IPS-NIHi7 (cell line): ENCODE data around the gene JDP2.
"Not testable (repeated sequence)": the region's sequence is repeated elsewhere in the genome, so short reads cannot be mapped to it uniquely, and the experiment has no call there.

Source experiments
- DNase-seq: peaks from one replicate; pipeline ENCODE4 v3.0.0; 2012; ENCODE audit warnings: mixed read lengths; ENCODE audit errors: extremely low spot score

The JDP2 gene

DNA sequence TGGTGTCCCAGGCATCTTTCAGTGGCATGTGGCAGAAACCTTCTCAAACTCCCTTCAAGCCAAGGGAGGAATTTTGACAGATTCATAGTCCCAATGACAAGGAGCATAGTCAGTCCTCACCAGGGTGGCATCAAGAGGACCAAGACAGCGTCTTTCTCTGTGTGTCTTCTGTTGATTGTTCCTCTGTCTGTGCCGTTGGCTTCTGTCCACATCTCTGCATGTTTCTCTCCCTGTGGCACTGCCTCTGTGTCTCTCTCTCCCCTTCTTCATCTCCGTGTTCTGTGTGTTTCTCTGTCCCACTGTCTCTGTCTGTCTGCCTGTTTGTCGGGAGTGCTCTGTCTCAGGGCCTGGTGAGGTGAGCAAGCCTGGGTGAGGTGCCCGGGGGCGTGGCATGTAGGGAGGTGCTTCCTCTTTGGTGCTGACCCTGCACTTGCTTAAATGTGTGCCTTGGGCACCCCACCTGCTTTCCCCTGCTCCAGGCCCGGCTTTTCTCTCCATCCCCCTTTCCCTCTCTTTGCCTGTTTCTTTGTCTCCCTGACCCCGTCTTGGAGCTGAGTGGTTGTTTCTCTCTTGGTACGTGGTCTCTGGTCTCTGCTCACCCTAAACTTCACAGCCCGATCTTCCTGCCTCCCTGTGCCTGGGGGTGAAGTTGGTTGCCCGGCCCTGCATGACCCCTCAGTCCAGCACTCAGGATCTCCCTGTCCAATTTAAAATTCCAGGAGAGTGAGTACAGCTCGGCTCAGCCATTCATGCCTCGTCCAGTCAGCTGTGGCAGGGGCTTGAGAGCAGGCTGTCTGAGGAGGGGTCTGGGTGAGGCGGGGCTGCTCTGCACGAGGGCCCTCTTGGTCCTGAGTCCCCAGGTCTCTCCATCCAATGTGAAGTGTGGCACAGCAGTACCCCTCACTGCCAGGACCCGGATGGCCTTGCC lies 28.5 kb downstream of the JDP2 start:
- no peak for DNase-seq

DNA sequence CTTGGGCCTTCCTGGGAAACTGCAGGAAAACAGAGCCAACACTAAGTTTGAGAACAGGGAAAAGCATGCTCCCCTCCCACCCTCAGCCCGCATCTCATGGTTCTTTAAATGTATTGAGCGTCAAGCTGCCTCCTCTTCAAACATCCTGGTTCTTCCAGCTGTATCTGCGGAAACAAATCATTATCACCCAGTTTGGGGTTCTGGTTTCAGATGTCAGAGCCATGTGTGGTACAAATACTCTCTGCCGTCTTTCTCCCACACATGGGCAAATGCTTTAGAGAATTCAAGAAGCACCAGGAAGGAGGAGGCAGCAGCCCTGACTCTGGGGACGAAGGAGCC lies 29.1 kb downstream of the JDP2 start:
- DNase-seq: no peak

DNA sequence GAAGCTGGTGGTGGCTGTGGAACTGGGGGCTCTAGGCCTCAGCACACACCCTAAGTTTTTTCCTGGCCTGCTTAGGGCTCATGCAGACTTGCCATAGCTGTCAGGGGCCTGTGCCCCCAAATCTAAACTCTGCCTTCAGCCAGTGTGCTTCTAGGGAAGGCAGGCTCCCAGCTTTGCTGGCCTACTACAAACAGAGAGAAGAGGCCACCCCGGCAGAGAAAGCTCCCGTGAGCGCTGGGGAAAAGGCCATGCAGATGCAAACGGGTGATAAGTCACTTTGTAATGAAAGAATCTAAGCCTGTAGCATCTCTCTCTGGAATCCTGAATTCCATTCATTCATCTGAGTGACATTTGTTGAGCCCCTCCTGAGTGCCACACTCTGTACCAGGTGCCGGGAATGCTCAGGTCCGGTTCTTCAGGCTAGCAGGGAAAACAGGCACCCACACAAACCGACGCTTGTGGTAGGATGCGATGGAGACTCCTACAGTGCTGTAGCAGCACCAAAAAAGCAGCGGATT lies 29.9 kb downstream of the JDP2 start:
- DNase-seq: no peak

DNA sequence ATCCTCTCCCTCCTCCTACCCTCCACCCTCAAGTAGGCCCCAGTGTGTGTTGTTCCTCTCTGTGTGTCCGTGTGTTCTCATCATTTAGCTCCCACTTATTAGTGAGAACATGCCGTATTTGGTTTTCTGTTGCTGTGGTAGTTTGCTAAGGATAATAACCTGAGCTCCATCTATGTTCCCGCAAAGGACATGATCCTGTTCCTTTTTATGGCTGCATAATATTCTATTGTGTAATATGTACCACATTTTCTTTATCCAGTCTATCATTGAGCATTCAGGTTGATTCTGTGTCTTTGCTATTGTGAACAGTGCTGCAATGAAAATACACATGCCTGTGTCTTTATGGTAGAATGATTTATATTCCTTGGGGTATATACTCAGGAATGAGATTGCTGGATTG lies 30.5 kb downstream of the JDP2 start:
- DNase-seq: no peak

DNA sequence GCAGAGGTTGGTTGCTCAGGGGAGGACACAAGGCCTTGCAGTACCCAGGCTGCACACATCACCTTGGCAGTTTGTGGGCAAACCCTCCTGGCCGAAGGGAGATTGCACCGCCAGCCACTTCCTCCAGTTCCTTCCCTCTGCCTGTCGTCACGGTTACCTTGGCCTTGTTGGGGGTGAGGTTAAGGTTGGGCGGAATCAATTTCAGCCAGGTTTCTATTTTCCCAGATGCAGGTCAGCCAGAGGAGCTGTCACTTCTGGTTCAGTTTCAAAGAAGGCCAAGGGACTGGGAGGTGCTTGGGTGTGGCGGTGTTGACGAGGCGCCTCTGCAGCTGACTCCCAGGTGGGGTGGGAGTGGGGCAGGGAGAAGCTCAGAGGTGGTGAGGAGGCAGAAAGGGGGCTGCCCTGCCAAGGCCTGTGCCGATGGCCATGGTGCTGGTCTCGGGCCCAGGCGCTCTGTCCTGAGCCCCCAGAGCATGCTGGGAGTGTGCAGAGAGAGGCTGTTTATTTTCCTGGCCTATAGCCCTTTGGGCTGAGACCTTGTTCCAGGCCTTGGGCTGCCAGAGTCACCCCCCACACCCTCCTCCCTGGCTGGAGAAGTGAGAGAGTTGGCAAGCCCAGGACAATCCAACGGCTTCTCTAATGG lies 31.4 kb downstream of the JDP2 start:
- no peak for DNase-seq

DNA sequence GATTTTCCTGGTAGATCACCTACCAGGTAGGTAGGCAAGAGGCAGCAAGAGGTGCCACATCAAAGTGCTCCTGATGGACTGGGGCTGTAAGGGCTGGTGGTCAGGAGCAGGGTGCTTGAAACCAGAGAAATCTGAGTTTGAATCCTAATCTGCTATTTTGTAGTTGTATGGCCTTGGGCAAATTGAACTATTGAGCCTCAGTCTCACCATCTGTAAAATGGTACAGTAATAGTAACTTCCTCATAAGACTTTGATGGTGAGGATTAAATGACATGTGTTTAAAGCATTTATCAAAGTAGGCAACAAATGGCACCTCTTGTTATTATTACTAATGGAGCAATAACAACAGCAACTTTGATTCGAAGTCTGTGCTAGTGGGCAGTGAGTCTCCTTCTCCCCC lies 32.0 kb downstream of the JDP2 start:
- no peak for DNase-seq

DNA sequence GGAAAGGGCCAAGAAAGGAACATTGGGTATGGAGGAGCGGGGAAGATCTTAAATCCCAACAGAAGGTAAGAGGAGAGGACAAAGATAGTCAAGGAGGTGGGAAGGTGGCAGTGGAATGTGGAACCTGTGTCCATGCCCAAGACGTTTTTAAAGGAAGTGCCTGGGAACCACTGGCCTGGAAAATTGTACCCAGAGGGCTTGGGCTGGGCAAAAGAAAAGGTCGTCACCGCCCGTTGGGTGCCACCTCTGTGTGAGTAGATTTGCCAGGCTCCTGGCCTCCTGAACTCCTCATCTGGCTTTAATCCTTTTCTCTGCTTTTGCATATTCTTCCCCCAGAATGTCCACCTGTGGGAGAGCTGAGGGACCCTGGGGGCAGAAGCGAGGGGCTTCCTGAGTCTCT lies 32.6 kb downstream of the JDP2 start:
- no peak for DNase-seq

DNA sequence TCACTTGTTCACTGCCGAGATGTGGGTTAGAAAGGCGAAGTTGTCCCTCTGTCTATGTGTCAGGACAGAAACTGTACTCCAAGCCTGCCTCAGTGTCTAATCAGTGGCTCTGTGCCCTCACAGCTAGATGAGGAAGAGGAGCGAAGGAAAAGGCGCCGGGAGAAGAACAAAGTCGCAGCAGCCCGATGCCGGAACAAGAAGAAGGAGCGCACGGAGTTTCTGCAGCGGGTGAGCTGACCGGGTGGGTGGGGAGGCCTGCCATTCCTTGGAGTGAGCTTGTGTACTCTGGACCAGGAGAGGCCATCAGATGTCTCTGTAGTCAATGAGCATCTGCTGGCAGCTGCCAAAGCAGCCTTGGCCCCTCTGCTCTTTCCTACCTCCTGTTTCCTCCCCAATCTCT lies 33.5 kb downstream of the JDP2 start:
- no peak for DNase-seq

DNA sequence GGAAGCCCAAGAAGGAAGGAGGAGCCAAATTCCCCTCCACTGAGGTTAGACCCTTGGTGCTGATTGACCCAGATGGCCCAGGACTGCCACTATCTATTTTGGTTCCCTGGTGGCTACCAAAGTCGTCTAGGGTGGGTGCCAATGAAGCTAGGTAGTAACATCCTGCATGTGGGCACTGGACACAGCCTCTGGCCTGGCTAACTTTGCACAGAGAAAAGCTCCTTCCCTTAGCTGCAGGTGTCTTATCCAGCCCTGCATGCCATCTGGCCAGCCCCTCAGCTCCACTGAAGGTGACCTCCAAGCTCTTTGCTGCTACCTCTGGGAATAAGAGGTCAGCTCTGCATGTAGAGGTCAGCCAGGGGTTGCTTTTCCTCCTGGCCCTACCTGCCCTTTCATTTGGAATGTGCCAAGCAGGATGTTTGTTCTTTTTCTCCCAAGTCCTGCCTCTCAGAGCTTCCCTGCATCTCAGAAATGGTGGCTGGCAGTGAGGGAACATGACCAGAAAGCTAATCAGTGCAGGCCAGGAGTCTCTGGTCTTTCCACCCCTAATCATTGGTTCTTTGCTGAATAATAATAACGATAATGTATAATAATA lies 34.0 kb downstream of the JDP2 start:
- DNase-seq: no peak

DNA sequence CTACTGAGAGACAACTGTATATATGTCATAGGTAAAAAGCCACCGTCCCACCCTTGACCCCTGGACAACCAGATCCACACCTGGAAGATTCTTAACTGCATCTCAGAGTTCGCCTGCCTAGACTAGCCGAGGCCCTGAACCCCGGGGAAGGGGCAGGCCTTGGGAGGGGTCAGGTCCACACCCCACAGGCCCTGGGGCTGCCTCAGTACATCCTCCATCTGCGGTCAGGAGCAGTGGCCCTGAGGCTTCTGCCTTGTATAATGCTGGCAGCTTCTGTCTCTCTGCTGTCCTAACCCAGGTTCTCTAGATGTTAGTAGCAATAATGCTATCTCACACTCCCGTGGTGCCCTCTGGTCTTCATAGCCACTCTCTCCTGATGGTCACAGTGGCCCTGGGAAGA lies 36.8 kb downstream of the JDP2 start:
- no peak for DNase-seq

DNA sequence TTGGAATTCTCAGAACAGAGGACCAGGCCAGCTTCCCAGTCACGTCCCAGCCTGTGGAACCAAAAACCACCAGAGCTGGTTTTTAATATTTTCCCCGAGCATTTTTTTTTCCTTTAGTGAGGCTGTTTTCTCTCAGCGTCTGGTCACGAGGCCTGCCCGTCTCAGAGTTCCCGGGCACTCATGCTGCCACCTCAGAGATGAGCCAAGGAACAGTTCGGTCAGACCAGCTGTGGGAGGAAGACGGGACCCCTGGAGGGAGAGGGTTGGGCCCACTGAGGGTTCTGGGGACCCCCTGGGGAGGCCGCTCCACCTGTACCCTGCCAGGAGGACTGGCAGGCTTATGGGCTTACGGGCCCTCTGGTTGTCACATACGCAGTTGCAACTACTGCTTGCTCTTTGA lies 39.9 kb downstream of the JDP2 start:
- no peak for DNase-seq

DNA sequence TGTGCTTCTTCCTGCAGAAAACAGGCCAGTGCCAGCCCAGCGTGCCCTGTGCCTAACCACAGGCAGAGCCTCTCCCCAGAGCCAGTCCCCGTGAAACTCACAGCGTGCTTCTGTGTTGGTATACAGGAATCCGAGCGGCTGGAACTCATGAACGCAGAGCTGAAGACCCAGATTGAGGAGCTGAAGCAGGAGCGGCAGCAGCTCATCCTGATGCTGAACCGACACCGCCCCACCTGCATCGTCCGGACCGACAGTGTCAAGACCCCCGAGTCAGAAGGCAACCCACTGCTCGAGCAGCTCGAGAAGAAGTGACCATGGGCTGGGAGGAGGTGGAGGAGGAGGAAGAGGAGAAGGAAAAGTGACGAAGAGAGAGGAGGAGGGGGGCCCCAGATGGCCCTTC lies 41.3 kb downstream of the JDP2 start:
- no peak for DNase-seq

DNA sequence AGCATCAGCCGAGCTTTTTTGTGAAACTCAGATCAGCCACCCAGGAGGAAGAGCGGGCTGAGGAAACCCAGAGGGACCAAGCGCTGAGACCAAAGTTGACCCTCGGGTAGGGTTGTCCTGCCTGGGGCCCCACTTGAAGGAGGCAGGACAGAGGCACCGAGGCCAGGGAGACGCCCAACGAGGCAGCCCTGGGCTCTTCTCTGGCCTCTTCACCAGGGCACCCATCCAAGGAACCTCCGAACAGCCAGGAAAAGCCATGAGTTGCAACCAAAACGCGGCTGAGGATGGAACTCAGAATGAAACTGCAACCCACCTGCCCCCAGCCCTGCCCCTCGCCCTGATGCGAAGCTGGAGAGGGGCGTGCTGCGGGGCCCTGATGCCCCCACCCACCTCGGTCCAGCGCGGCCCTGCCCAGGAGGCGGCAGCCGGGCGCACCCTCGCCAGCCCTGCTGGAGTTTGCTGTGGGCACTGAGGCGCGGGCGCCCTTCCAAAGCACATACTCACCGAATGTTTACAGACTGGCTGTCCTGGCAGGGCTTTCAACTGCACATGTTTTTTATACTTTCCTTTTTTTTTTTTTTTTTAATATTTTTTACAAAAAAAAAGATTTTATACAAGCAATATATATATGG lies 41.9 kb downstream of the JDP2 start:
- no peak for DNase-seq

DNA sequence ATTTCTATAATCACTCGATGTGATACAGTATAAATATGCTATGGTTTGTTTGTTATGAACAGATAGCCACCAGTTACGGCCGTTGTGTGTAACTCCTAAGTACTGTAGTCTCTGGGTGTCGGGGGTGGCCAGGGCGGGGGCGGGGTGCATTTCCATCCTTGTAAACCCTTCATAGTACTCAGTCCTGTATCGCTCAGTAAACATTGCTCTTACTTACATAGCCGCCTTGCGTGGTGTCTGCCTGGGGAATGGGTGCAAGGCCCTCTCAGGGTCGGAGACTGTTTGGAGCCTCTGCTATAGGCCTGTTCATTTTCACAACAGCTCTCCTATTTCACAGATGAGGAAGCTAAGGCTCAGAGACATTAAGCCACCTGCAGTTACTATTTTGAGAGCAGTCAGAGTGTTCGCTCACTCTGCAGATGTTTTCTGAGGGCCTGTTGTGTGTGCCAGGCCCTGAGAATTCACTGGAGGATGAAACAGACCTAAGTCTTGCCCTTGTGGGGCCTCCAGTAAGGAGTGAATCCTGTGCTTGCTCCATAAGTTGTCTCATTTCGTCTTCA lies 42.5 kb downstream of the JDP2 start:
- no peak for DNase-seq

DNA sequence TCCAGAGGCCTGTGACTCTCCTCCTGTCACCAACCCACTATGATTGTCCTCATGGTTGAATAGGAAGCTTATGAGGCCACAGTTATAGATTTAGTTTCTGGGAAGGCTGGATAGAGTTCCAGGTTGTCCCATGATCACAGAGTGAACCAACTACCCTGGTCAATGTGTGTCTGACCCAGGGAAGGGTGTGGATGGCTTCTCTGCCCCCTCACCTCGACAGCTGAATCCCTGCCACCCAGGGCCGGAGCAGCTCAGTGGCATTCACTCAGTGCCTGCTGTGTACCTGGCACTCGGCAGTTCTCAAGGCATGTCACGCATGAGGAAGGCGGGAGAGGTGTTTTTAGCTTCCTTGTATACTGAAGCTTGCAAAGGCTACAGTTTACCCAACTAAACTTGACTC lies 43.2 kb downstream of the JDP2 start:
- no peak for DNase-seq

DNA sequence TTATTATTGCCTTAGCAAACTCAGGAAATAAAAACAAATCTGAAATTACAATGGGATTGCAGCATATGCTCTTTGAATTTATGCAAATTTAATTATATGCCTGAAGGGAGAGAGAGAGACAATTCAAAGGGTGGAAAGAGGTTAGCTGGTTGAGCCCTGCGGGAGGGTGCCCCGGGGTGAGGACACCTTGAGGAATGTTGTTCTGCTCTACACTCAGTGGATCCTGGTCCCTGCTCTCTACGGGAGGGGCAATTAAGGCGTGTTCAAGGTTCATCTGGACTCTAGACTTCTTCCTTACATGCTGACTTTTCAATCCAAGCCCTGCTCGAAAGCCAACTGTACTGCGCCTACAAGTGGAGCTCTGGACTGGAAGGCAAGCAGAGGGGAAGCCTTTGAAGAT lies 46.3 kb downstream of the JDP2 start:
- not testable (repeated sequence) for DNase-seq

DNA sequence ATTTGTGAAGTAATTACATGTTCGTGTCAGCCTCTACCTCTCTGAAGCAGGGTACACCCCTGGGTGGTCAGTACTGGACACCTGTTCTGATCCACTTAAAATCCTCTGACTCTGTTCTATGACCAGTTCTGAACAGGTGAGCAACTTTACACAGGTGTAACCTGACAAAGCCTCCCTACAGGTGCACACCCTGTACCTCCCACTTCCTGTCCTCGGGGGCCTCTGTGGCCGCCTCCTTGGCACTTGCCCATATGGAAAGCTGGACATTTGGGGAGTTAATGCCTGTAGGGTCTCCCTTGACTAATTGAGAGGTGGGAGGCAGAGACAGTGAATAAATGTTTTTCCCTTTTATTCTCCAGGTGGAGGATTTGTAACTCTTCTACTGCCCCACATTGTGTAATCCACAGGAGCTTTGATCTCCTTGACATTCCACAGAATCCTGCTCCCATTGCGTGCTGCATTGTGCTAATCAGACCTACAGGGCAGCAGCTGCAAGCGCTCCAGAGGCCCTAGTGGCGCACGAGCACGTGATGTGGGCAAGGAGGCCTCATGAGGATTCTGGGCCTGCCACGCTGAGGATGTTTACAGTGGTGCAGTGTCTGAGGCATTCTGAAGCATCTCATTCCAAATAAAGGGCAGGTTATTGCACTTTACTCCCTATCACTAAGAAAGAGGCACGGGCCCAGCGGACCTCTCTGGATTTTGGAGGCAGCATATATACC lies 48.6 kb downstream of the JDP2 start:
- DNase-seq: no peak

DNA sequence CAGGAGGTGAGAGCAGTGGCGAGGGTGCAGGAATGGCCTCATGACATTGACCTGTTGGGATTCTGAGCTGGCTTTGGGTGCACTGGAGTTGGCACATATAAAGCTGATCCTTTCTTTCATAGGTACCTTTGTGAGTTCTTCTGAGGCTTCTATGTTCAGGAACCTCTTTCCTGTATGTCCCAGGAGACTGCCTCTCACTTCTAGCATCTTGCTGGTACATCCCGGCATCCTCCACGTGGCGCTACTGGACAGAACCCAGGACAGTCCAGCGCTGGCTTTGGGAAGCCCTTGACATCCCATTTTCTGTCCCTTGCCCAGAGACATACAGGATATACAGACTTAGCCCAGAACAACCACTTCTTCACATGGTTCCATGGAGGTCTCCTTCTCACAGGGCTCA lies 50.1 kb downstream of the JDP2 start:
- no peak for DNase-seq

DNA sequence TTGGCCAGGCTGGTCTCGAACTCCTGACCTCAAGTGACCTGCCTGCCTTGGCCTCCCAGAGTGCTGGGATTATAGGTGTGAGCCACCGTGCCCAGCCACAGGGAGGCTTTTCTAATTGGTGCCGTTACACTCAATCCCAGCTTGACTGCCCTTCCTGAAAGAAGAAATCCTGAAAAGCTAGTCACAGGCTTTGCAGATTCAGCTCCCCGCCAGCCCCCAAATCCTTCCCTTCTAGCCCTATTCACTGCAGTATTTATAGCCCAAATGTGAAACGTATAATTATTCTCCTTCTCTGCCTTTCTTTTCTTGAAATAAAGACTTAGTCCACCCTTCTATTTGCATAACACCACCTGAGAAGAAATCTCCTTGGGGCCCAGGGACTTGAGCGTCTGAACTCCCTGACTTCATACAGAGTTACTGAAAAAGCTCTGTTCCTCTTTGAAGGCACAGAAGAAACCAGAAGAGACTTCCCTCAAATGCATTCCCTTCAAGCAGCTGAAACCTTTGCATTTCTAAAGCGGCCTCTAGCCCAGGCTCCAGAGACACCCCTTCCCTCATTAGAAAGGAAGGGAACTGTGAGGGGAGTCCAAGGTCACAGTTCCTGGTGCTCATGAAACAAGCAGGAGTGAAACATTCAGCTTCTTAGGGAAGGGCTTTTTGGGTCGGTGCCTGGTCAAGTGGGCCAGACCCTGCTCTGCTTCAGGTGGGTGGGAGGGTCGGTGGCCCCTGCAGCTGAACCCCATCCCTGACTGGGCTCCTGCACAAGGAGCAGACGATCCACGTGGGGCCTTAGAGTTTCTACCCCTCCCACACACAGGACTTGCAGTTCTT lies 52.2 kb downstream of the JDP2 start:
- DNase-seq: peak; percentile 58

DNA sequence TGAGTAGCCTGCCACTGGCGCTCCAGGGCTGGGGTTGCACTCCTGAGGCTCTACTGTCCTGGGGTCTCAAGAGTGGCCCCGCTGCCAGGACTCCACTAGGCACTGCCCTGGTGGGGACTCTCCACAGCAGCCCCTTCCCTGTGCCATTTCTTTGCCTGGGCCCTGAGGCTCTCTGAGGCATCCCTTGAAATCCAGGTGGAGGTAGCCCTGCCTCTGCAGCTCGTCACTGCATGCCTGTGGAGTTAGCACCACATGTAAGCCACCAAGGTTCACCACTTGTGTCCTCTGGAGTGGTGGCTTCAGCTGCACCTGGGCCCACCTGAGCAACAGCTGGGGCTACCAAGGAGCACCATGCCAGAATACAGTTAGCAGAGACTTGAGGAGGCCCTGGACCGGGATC lies 54.5 kb downstream of the JDP2 start:
- no peak for DNase-seq
